Left ventricle myocardium inferior (tissue), 1 donor: ENCODE measurements around the gene RLN3. TPM values are rescaled to one million over a fixed set of nuclear protein-coding genes. Genes with fewer than 3 reads are reported as not detected.

ENCODE experiments used
- DNase-seq: peaks from one replicate; pipeline ENCODE4 v3.0.0-alpha.2; 2020
- H3K27ac ChIP-seq: fragments of 200-600 bp; replicated peaks from 2 replicates; pipeline ENCODE4 v1.8.0; 2021
- H3K27me3 ChIP-seq: fragments of 200-600 bp; 2 replicates; pipeline ENCODE4 v1.8.0; 2021; ENCODE audit warnings: low read depth
- H3K36me3 ChIP-seq: fragments of 200-600 bp; 2 replicates; pipeline ENCODE4 v1.8.0; 2021
- H3K4me1 ChIP-seq: fragments of 200-600 bp; 2 replicates; pipeline ENCODE4 v1.8.0; 2021
- H3K4me3 ChIP-seq: fragments of 200-600 bp; 2 replicates; pipeline ENCODE4 v1.8.0; 2021; ENCODE audit warnings: mild to moderate bottlenecking, moderate library complexity
- H3K9me3 ChIP-seq: fragments of 200-600 bp; replicated peaks from 2 replicates; pipeline ENCODE4 v1.8.0; 2021
- intact Hi-C: fragments of 100-400 bp; cut with micrococcal nuclease; formaldehyde crosslinking; loops from one replicate; pipeline ENCODE4 v1.11.0; 2022
- total RNA-seq: library from RNA; stranded (reverse); fragmentation: NEBNext Ultra II Directional; extraction: Animal tissue kit (Norgen Biotek cat#: 25700); gene quantifications from one replicate; pipeline ENCODE4 v1.2.1, GENCODE V29; 2021
- TF ChIP-seq, protein P1 (sequence below): fragments of 200-600 bp; IDR thresholded peaks from 2 replicates; pipeline ENCODE4 v1.8.0; 2021; ENCODE audit warnings: antibody characterized with exemption, mild to moderate bottlenecking, borderline replicate concordance
- donor health status: DM: no; HTN: yes; CAD: no; lungs with severe emphysema.

The RLN3 gene
- total RNA-seq, 1 donor from 2014 or later = not detected

DNA sequence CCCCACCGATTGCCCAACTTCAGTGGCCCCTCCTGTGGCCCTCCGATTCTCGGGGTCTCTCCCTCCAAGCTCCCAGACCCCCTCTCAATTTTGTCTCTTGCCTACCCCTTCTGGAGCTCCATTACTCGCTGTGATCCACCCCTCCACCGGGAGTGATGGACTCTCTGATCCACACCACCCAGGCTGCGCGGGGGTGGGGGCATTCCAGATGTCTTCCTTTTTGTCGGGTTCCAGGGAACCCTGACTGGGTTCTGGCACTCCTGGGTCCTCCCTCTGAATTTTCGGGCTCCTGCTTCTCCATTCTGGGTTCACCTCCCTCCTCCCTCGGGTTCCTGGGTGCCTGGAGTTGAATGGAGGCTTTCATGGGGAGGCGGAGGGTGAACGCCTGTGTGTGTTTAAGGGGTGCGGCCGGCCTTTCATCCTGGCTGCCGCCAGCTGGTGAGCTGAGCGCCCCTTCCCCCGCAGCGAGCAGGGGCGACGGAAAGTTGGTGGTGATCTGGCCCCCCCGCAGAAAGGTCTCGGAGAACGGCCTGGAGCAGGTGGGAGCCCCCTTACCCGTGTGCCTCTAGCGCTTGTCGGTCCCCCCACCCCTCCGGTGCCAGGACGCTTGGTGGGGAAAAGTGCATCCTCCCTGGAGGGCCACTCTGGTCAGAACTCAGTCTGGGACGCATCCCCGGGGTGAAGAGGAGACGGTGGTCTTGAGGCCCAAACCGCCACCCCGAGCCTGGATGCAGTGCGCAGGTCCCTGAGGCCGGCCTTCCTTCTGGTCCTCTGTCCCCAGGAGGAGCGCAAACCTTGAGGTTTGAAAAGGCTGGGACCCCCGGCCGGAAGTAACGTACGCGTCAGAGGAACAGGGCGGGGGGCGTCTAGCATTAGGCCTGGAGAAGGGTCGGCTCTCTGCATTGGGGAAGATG is 46.2 kb downstream of the RLN3 start:
- Histone ChIP-seq H3K27ac (peak overlapping the region; percentile 96), H3K36me3 (no peaks in the 10 kb centered on the region), H3K4me3 (peak overlapping the region; percentile 92), H3K9me3 (no peaks in the 10 kb centered on the region), H3K4me1 (peaks cover 46% of the 10 kb centered on the region), H3K27me3 (no peaks in the 10 kb centered on the region)
- TF ChIP-seq, protein P1, sequence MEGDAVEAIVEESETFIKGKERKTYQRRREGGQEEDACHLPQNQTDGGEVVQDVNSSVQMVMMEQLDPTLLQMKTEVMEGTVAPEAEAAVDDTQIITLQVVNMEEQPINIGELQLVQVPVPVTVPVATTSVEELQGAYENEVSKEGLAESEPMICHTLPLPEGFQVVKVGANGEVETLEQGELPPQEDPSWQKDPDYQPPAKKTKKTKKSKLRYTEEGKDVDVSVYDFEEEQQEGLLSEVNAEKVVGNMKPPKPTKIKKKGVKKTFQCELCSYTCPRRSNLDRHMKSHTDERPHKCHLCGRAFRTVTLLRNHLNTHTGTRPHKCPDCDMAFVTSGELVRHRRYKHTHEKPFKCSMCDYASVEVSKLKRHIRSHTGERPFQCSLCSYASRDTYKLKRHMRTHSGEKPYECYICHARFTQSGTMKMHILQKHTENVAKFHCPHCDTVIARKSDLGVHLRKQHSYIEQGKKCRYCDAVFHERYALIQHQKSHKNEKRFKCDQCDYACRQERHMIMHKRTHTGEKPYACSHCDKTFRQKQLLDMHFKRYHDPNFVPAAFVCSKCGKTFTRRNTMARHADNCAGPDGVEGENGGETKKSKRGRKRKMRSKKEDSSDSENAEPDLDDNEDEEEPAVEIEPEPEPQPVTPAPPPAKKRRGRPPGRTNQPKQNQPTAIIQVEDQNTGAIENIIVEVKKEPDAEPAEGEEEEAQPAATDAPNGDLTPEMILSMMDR = no peak
- no peak for DNase-seq
- intact Hi-C loops = no loop called here

DNA sequence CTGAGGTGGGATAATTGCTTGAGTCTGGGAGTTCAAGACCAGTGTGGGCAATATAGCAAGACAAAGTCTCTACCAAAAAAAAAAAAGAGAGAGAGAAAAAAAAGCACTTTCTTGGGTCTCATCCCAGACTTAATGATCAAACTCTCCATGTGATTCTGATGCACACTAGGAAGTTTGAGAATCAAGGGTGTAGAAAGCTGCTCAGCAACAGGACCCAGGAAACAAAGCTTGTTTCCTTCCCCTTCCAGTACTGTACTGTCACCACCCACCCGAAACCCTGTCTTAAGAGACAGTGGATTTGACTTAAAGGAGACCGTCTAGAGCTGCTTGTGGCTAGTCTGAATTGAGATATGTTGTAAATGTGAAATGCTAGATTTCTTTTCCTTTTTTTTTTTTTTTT is 50.5 kb downstream of the RLN3 start:
- intact Hi-C loops = no loop called here
- no peak overlapping the region for H3K4me3 ChIP-seq
- TF ChIP-seq, protein P1 = no peak

More for the DNA sequence above, 50.5 kb downstream of the RLN3 start:
- peaks cover 54% of the 10 kb centered on the region for H3K4me1 ChIP-seq
- DNase-seq = no peak
- peak overlapping the region; percentile 27 for H3K27ac ChIP-seq
- H3K27me3 ChIP-seq = no peaks in the 10 kb centered on the region
- no peaks in the 10 kb centered on the region for H3K9me3 ChIP-seq
- no peaks in the 10 kb centered on the region for H3K36me3 ChIP-seq

Other genes with a start within 250 kb of the RLN3 start
- gene ZSWIM4, start 232.7 kb upstream of the RLN3 start, total RNA-seq = 2.6 TPM
- 1.3 TPM for gene NANOS3, start 151.0 kb upstream of the RLN3 start, total RNA-seq
- gene BRME1, start 122.0 kb upstream of the RLN3 start, total RNA-seq = 0.82 TPM
- 20.1 TPM for gene CC2D1A, start 121.9 kb upstream of the RLN3 start, total RNA-seq
- gene PODNL1, start 89.7 kb upstream of the RLN3 start, total RNA-seq = 1.9 TPM
- gene DCAF15, start 75.6 kb upstream of the RLN3 start, total RNA-seq = 17.0 TPM
- 15.2 TPM for gene RFX1, start 21.8 kb upstream of the RLN3 start, total RNA-seq
- 4.0 TPM for gene IL27RA, start 3.6 kb downstream of the RLN3 start, total RNA-seq
- 0.38 TPM for gene PALM3, start 33.9 kb downstream of the RLN3 start, total RNA-seq
- 8.1 TPM for gene MISP3, start 44.6 kb downstream of the RLN3 start, total RNA-seq
- gene C19orf67, start 57.6 kb downstream of the RLN3 start, total RNA-seq = not detected
- gene SAMD1, start 62.6 kb downstream of the RLN3 start, total RNA-seq = 46.7 TPM
- gene PRKACA, start 89.6 kb downstream of the RLN3 start, total RNA-seq = 465 TPM
- gene ASF1B, start 108.4 kb downstream of the RLN3 start, total RNA-seq = 0.96 TPM
- gene ADGRL1, start 178.0 kb downstream of the RLN3 start, total RNA-seq = 16.1 TPM